GM12801 (cell line): ENCODE data around the gene TLL2.

ENCODE experiments used
- TF ChIP-seq, protein P1 (sequence below): IDR thresholded peaks from one replicate; pipeline ENCODE4 v1.5.1; 2011; ENCODE audit warnings: control low read depth; ENCODE audit not compliant: insufficient read length; ENCODE audit errors: extremely low read depth

Gene TLL2

DNA sequence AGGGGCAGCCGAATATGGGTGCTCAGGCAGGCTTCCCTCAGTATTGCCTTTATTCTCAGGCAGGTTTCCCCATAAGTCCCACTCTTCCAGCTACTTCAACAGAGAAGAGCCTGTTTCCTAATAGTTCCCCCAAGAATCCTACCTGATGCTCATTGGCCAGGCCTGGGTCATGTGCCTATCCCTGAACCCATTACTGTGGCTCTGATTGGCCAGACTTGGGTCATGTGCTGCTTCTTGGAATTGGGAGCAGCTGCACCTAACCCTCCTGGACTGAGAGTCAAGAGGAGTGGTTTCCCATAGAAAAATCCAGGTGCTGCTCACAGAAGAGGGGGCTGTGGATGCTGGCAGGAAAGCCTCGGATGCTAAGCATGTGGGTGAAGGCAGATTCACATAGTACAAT is 176.6 kb downstream of the TLL2 start:
- TF ChIP-seq, protein P1, sequence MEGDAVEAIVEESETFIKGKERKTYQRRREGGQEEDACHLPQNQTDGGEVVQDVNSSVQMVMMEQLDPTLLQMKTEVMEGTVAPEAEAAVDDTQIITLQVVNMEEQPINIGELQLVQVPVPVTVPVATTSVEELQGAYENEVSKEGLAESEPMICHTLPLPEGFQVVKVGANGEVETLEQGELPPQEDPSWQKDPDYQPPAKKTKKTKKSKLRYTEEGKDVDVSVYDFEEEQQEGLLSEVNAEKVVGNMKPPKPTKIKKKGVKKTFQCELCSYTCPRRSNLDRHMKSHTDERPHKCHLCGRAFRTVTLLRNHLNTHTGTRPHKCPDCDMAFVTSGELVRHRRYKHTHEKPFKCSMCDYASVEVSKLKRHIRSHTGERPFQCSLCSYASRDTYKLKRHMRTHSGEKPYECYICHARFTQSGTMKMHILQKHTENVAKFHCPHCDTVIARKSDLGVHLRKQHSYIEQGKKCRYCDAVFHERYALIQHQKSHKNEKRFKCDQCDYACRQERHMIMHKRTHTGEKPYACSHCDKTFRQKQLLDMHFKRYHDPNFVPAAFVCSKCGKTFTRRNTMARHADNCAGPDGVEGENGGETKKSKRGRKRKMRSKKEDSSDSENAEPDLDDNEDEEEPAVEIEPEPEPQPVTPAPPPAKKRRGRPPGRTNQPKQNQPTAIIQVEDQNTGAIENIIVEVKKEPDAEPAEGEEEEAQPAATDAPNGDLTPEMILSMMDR = no peak

DNA sequence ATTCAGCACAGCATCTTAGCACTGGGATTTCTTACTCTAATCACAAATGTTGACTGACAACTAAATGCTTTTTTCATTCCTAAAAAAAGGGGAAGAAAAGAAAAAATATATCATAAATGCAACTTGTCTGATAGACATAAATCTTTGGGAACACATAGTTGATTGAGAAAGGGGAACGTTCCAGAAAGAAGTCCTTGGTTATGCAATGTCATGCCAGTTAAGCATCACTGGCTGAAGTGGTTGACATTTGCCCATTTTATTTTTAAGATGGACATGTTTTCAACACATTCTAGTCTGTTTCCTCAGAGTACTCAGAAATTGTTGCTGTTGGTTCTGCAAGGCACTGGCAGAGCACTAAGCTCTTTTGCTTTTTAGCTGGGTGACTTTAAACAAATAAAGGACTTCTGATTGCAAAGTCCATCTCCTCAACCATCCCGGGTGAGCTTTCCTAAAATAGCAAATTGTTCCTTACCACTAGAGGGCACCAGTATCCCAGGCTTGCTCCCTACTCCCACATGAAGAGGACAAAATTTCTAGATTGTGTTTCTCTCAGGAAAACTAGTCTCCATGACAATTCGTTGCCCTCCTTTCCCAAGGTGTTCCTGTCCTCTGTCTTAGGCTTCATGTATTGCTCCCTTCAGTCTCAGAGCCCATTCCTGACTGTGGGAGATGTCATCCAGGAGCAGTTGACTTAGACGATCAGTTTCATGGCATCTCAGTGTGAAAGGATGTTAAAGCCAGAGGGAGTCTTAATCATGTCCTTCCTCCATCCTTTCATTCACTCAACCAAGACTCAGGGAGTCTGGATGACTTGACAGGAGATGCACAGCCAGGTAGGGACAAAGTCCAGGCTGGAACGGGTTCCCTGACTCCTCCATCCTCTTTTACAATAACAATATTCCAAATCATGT is 178.9 kb downstream of the TLL2 start:
- TF ChIP-seq, protein P1 = no peak

DNA sequence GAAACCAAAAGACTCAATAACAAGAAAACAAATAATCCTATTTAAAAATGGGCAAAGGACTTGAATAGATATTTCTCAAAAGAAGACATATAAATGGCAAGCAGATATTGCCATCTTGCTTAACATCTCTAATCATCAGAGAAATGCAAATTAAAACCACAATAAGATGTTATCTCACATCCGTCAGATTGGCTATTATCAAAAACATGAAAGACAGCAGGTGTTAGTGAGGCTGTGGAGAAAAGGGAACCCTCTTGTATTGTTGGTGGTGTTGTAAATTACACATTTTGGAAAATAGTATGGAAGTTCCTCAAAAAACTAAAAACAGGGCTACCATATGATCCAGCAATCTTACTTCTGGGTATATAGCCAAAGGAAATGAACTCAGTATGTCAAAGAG is 180.6 kb downstream of the TLL2 start:
- TF ChIP-seq, protein P1 = no peak

DNA sequence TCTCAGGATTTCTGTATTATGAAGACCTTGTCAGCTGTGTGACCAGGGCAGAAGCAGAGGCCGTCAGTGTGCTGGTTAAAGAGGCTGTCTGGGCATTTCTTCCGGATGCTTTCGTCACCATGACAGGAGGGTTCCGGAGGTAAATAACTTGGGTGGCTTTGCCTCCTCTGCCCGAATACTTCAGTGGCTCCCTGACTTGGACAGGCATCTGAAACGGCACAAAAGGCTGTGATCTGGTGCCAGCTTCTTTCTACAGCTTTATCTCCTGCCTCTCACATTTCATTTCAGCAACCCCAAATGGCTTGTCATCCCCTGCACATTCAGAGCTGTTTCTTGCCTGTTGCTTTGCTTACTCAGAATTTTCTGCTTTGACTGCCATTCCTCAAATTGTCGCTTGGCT is 186.3 kb downstream of the TLL2 start:
- TF ChIP-seq, protein P1 = no peak

DNA sequence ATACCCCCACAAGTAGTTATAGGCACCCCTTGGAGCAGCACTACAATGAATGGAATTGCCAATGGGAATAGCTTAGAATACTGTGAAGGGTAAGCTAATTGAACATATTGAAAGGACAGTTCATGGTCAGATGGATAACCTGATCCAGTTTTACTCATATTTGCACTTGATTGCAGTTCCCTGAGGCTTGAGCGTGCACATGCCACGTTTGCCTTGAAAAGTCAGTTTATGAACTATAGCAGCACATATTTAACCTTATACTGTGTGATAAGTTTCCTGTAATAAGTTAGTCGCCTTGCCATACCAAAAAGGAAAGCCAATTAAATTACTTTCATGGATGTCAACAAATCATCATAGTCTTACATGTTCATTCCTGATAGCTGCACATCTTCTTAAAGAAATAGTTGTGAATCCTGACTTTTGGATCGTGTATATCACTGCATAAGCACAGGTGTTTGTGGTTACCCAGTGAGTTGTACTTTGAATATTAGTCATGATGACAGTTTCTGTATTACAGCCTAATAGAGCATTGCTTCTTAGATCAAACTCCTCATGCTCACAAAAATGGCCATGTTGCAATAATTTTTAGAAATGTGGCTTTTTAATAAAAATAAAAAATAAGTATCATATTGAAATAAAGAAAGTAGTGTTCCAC is 187.9 kb downstream of the TLL2 start:
- TF ChIP-seq, protein P1 = no peak

DNA sequence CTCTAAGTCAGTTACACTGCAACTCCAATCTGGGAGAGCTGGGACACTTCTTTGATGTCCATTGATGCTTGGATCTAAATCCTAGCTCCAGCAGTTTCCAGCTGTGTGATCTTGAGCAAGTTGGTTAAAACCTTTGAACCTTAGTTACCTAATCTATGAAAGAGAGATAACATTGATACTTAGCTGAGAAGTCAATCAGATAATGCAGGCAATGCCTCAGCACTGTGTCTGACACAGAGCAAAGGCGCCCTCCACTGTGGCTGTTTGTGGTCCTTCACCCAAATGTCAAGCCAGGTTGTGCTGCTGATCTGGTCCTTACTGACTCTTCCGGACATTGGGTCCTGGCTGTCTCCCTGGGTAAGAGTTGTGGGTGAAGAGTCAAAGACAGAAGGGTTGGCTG is 189.3 kb downstream of the TLL2 start:
- TF ChIP-seq, protein P1 = no peak

DNA sequence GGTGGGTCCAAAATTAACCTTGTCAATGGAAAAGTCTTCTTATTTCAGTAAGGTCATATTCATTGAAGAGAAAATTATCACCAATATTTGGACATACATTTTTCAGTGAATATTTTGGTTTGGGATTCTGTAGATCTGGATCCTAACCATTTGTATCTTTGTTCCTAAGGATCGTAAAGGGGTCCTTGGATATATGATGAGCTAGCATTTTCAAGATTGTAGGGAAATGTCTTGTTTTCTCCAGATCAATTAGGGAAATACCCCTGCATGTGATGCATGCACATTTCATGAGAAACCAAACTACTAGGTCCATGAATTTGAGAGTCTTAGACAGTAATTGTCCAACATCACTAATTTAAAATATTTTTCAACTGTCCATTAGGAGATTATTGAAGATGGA is 191.5 kb downstream of the TLL2 start:
- TF ChIP-seq, protein P1 = no peak
